ENCODE results near the gene SMARCD2.

SMARCD2 gene

GRCh38 chr17:63833741-63834373 lies 8.6 kb downstream of the SMARCD2 start:
- peaks cover 7% of the 10 kb centered on the region; the same call in 1 of the 2 replicates for H3K36me3 ChIP-seq (replicated peaks; ENCODE audit: insufficient read depth, low read length)
- peaks cover 11% of the 10 kb centered on the region; the same call in 1 of the 2 replicates for H3F3A ChIP-seq (ENCODE audit: insufficient read depth, low read length)
- H3K4me3 ChIP-seq (ENCODE audit: low read length), result no peak overlapping the region
- H3K27ac ChIP-seq (ENCODE audit: low read length), result no peak overlapping the region
- H3K4me2 ChIP-seq (ENCODE audit: low read depth, low read length), result no peak overlapping the region
- no peak overlapping the region for H2AFZ ChIP-seq (ENCODE audit: low read length)
- DNase-seq, result no peak
- no peaks in the 10 kb centered on the region for H4K20me1 ChIP-seq (ENCODE audit: insufficient read depth, low read length)
- peaks cover 64% of the 10 kb centered on the region for H3K79me2 ChIP-seq (ENCODE audit: low read length)
- H3K4me1 ChIP-seq (ENCODE audit: low read length), result peaks cover 8% of the 10 kb centered on the region
- H3K9me2 ChIP-seq (replicated peaks; ENCODE audit: insufficient read depth, low read length), result no peaks in the 10 kb centered on the region
- no peaks in the 10 kb centered on the region for H3K27me3 ChIP-seq (replicated peaks; ENCODE audit: insufficient read depth, low read length)
- TF ChIP-seq EZH2 (optimal IDR thresholded peaks at IDR 0.05; ENCODE audit: low read depth, low read length) (no peak), EZH2phosphoT487 (IDR thresholded peaks at IDR 0.05; ENCODE audit: low read length) (no peak)
- TF ChIP-seq, protein P1, sequence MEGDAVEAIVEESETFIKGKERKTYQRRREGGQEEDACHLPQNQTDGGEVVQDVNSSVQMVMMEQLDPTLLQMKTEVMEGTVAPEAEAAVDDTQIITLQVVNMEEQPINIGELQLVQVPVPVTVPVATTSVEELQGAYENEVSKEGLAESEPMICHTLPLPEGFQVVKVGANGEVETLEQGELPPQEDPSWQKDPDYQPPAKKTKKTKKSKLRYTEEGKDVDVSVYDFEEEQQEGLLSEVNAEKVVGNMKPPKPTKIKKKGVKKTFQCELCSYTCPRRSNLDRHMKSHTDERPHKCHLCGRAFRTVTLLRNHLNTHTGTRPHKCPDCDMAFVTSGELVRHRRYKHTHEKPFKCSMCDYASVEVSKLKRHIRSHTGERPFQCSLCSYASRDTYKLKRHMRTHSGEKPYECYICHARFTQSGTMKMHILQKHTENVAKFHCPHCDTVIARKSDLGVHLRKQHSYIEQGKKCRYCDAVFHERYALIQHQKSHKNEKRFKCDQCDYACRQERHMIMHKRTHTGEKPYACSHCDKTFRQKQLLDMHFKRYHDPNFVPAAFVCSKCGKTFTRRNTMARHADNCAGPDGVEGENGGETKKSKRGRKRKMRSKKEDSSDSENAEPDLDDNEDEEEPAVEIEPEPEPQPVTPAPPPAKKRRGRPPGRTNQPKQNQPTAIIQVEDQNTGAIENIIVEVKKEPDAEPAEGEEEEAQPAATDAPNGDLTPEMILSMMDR (IDR thresholded peaks at IDR 0.05; ENCODE audit: low read length), result no peak
- H3K9me3 ChIP-seq (replicated peaks; ENCODE audit: insufficient read depth, low read length), result no peaks in the 10 kb centered on the region
- no peak overlapping the region for H3K9ac ChIP-seq (ENCODE audit: low read length)

DNA sequence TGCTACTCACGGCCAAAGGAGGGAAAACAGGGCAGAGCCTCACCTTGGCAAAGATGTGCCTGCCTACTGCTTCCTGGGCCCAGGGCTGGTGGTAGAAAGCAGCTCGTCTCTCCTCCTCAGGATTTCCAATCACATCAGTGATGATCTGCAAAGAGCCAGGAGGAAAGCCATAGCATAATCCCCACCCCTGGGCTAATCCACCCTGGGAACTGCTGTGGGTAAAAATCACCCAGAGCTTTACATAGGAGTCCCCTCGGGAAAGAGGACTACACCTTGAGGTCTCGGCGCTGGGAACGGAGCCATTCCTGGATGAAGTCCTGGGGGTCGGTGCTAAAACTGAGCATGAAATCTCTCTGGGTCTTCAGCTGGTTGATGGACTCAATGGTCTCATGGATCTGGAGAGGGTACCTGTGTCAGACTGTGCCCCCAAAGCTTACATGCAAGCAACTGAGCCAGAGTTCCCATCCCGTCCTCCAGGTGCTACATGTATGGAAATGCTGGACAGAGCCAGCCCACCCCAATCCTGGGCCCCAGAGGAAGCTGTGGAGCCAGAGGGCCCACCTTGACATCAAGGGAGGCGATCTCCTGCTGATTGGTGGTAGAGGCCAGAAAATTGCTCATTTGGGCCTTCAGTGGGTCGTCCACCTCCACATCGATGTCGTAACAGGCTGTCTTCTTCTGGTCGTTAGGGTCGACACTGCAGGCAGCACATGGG lies 9.3 kb downstream of the SMARCD2 start:
- H3K4me3 ChIP-seq (ENCODE audit: low read length), result no peak overlapping the region
- H3F3A ChIP-seq (ENCODE audit: insufficient read depth, low read length), result peaks cover 11% of the 10 kb centered on the region; the same call in 1 of the 2 replicates
- DNase-seq, result no peak
- no peak overlapping the region for H2AFZ ChIP-seq (ENCODE audit: low read length)
- H4K20me1 ChIP-seq (ENCODE audit: insufficient read depth, low read length), result no peaks in the 10 kb centered on the region
- no peak overlapping the region for H3K4me2 ChIP-seq (ENCODE audit: low read depth, low read length)
- no peaks in the 10 kb centered on the region for H3K27me3 ChIP-seq (replicated peaks; ENCODE audit: insufficient read depth, low read length)
- TF ChIP-seq EZH2phosphoT487 (IDR thresholded peaks at IDR 0.05; ENCODE audit: low read length), result no peak
- no peak for TF ChIP-seq EZH2 (optimal IDR thresholded peaks at IDR 0.05; ENCODE audit: low read depth, low read length)
- TF ChIP-seq, protein P1 (IDR thresholded peaks at IDR 0.05; ENCODE audit: low read length), result no peak
- no peak overlapping the region for H3K9ac ChIP-seq (ENCODE audit: low read length)
- H3K27ac ChIP-seq (ENCODE audit: low read length), result no peak overlapping the region
- peaks cover 12% of the 10 kb centered on the region for H3K4me1 ChIP-seq (ENCODE audit: low read length)
- H3K9me2 ChIP-seq (replicated peaks; ENCODE audit: insufficient read depth, low read length), result no peaks in the 10 kb centered on the region
- H3K36me3 ChIP-seq (replicated peaks; ENCODE audit: insufficient read depth, low read length), result peaks cover 7% of the 10 kb centered on the region; the same call in 1 of the 2 replicates
- H3K9me3 ChIP-seq (replicated peaks; ENCODE audit: insufficient read depth, low read length), result no peaks in the 10 kb centered on the region
- H3K79me2 ChIP-seq (ENCODE audit: low read length), result peaks cover 64% of the 10 kb centered on the region

DNA sequence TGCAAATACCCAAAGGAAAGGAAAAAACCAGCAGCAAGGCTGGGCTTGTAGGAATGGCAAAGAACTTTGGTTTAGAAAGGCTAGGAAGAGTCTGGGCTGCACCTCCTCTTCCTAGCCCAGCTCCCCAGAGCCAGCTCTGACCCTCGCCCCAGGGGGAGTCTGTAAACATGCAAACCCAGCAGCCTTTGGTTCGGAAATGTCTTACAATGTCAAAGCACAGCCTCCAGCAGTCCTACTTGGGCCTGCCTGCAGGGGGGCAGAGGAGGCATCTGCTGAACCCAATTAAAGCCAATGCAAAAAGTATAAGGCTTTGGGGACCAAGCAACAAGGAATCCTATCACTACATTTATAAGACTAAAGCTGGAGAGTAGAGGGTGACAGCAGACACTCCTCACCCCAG lies 10.0 kb downstream of the SMARCD2 start:
- TF ChIP-seq, protein P1 (IDR thresholded peaks at IDR 0.05; ENCODE audit: low read length), result no peak
- TF ChIP-seq EZH2 (optimal IDR thresholded peaks at IDR 0.05; ENCODE audit: low read depth, low read length), result no peak
- no peak for TF ChIP-seq EZH2phosphoT487 (IDR thresholded peaks at IDR 0.05; ENCODE audit: low read length)
- Histone ChIP-seq H3K36me3 (replicated peaks; ENCODE audit: insufficient read depth, low read length) (peaks cover 7% of the 10 kb centered on the region; the same call in 1 of the 2 replicates), H2AFZ (ENCODE audit: low read length) (no peak overlapping the region), H4K20me1 (ENCODE audit: insufficient read depth, low read length) (no peaks in the 10 kb centered on the region), H3K27me3 (replicated peaks; ENCODE audit: insufficient read depth, low read length) (no peaks in the 10 kb centered on the region), H3K9me3 (replicated peaks; ENCODE audit: insufficient read depth, low read length) (no peaks in the 10 kb centered on the region), H3K9ac (ENCODE audit: low read length) (no peak overlapping the region), H3K27ac (ENCODE audit: low read length) (no peak overlapping the region), H3F3A (ENCODE audit: insufficient read depth, low read length) (peaks cover 11% of the 10 kb centered on the region; the same call in 1 of the 2 replicates), H3K4me1 (ENCODE audit: low read length) (peaks cover 12% of the 10 kb centered on the region), H3K9me2 (replicated peaks; ENCODE audit: insufficient read depth, low read length) (no peaks in the 10 kb centered on the region), H3K4me3 (ENCODE audit: low read length) (no peak overlapping the region), H3K4me2 (ENCODE audit: low read depth, low read length) (no peak overlapping the region), H3K79me2 (ENCODE audit: low read length) (peaks cover 64% of the 10 kb centered on the region)
- no peak for DNase-seq
